Inferior parietal cortex (tissue), 1 donor: ENCODE results near the gene ZBTB20.

Source experiments
- DNase-seq: peaks from one replicate; pipeline ENCODE4 v3.0.0-alpha.2; 2016; ENCODE audit errors: extremely low spot score

The ZBTB20 gene

GRCh38 chr3:115089481-115089880 lies 57.6 kb downstream of the ZBTB20 start:
- DNase-seq = no peak

GRCh38 chr3:115087512-115087911 lies 59.6 kb downstream of the ZBTB20 start:
- DNase-seq = peak; percentile 28

- no peak for DNase-seq
These were observed 60.7 kb downstream of the ZBTB20 start for GRCh38 chr3:115086344-115086743.

- DNase-seq = peak; percentile 65
These were observed 61.8 kb downstream of the ZBTB20 start for GRCh38 chr3:115085197-115085865.

GRCh38 chr3:115084686-115085085 lies 62.4 kb downstream of the ZBTB20 start:
- DNase-seq = no peak

GRCh38 chr3:115082260-115082659 lies 64.8 kb downstream of the ZBTB20 start:
- DNase-seq = no peak

- DNase-seq = no peak
These were observed 65.6 kb downstream of the ZBTB20 start for GRCh38 chr3:115081444-115081843.

GRCh38 chr3:115077501-115078250 lies 69.4 kb downstream of the ZBTB20 start:
- no peak for DNase-seq

GRCh38 chr3:115074502-115074901 lies 72.6 kb downstream of the ZBTB20 start:
- no peak for DNase-seq

GRCh38 chr3:115072265-115073021 lies 74.6 kb downstream of the ZBTB20 start:
- no peak for DNase-seq

GRCh38 chr3:115071601-115072000 lies 75.5 kb downstream of the ZBTB20 start:
- no peak for DNase-seq

- DNase-seq = no peak
These were observed 75.9 kb downstream of the ZBTB20 start for GRCh38 chr3:115071166-115071565.

GRCh38 chr3:115068799-115069198 lies 78.3 kb downstream of the ZBTB20 start:
- DNase-seq = no peak

- DNase-seq = no peak
These were observed 84.6 kb downstream of the ZBTB20 start for GRCh38 chr3:115062412-115062956.

GRCh38 chr3:115062009-115062408 lies 85.1 kb downstream of the ZBTB20 start:
- DNase-seq = peak; percentile 83

- DNase-seq = no peak
These were observed 94.2 kb downstream of the ZBTB20 start for GRCh38 chr3:115052906-115053305.

GRCh38 chr3:115042351-115042750 lies 104.7 kb downstream of the ZBTB20 start:
- no peak for DNase-seq

- DNase-seq = peak; percentile 51
These were observed 106.3 kb downstream of the ZBTB20 start for GRCh38 chr3:115040673-115041286.

- DNase-seq = no peak
These were observed 106.8 kb downstream of the ZBTB20 start for GRCh38 chr3:115040246-115040645.

- DNase-seq = no peak
These were observed 108.3 kb downstream of the ZBTB20 start for GRCh38 chr3:115038817-115039216.

GRCh38 chr3:115022835-115023398 lies 124.2 kb downstream of the ZBTB20 start:
- no peak for DNase-seq

GRCh38 chr3:115022199-115022598 lies 124.9 kb downstream of the ZBTB20 start:
- DNase-seq = no peak
